Stimulated activated naive CD8-positive, alpha-beta T cell treated with anti-CD3 and anti-CD28 coated beads, Interleukin-15, Interleukin-2, amounts not matched to agents 100 U/mL and 50 U/mL, for 24 hours (primary cell): ENCODE data around the gene MINK1.
"Not testable (repeated sequence)": the region's sequence is repeated elsewhere in the genome, so short reads cannot be mapped to it uniquely, and the experiment has no call there.

Source experiments
- ATAC-seq: fragments of 150-1000 bp; cut with Tn5 transposase; one replicate; pipeline ENCODE4 v1.10.0; 2021
- DNase-seq: peaks from one replicate; pipeline ENCODE4 v3.0.0; 2021

The MINK1 gene

GRCh38 chr17:4899341-4900230 lies 66.4 kb downstream of the MINK1 start, which contains the start of gene C17orf107:
C17orf107 (plus strand) TSS chr17:4899536; CDS start chr17:4899763, 227 bp downstream.
- ATAC-seq (peak; percentile 86), DNase-seq (peak; percentile 98)

- ATAC-seq: no peak
- DNase-seq: peak; percentile 42
Measured at GRCh38 chr17:4900231-4901107, 67.3 kb downstream of the MINK1 start.

GRCh38 chr17:4901108-4901647 lies 68.0 kb downstream of the MINK1 start:
- ATAC-seq: no peak
- no peak for DNase-seq

- ATAC-seq (no peak), DNase-seq (peak; percentile 37)
Measured at GRCh38 chr17:4901648-4902344, 68.7 kb downstream of the MINK1 start.

GRCh38 chr17:4902540-4902939 lies 69.4 kb downstream of the MINK1 start:
- no peak for ATAC-seq
- no peak for DNase-seq

GRCh38 chr17:4903051-4903818 lies 70.1 kb downstream of the MINK1 start, which contains the start of gene CHRNE:
CHRNE (minus strand) TSS chr17:4903098; CDS start chr17:4903063, 35 bp downstream.
- peak; percentile 84 for DNase-seq
- ATAC-seq: peak; percentile 44

GRCh38 chr17:4906642-4907041 lies 73.5 kb downstream of the MINK1 start:
- ATAC-seq, DNase-seq: not testable (repeated sequence)

- DNase-seq (no peak), ATAC-seq (no peak)
Measured at GRCh38 chr17:4908301-4908700, 75.2 kb downstream of the MINK1 start.

GRCh38 chr17:4908711-4909496 lies 75.8 kb downstream of the MINK1 start:
- peak; percentile 74 for DNase-seq
- ATAC-seq: peak; percentile 96

GRCh38 chr17:4913994-4914393 lies 80.9 kb downstream of the MINK1 start:
- DNase-seq (no peak), ATAC-seq (no peak)

- not testable (repeated sequence) for ATAC-seq, DNase-seq
Measured at GRCh38 chr17:4914551-4914950, 81.4 kb downstream of the MINK1 start.

GRCh38 chr17:4919511-4920047 lies 86.4 kb downstream of the MINK1 start:
- no peak for DNase-seq
- no peak for ATAC-seq

- DNase-seq (no peak), ATAC-seq (no peak)
Measured at GRCh38 chr17:4920351-4921048, 87.4 kb downstream of the MINK1 start.

- ATAC-seq (no peak), DNase-seq (no peak)
Measured at GRCh38 chr17:4921320-4921719, 88.2 kb downstream of the MINK1 start.

- not testable (repeated sequence) for ATAC-seq, DNase-seq
Measured at GRCh38 chr17:4926577-4927335, 93.6 kb downstream of the MINK1 start.

- ATAC-seq: no peak
- no peak for DNase-seq
Measured at GRCh38 chr17:4928881-4929280, 95.7 kb downstream of the MINK1 start.

- ATAC-seq (no peak), DNase-seq (no peak)
Measured at GRCh38 chr17:4931963-4932362, 98.8 kb downstream of the MINK1 start, which contains the start of gene GP1BA. GP1BA (plus strand) TSS chr17:4932277; CDS start chr17:4932605, 328 bp downstream.

GRCh38 chr17:4932756-4933155 lies 99.6 kb downstream of the MINK1 start:
- DNase-seq (no peak), ATAC-seq (no peak)
